HG03135 (cell line): ENCODE measurements around the gene NFIX.

Experiments
- ATAC-seq: cut with Tn5 transposase; IDR thresholded peaks from one replicate; pipeline ENCODE4 v1.9.1; 2021; ENCODE audit warnings: mild to moderate bottlenecking, moderate library complexity; ENCODE audit not compliant: unreplicated experiment

The NFIX gene

DNA sequence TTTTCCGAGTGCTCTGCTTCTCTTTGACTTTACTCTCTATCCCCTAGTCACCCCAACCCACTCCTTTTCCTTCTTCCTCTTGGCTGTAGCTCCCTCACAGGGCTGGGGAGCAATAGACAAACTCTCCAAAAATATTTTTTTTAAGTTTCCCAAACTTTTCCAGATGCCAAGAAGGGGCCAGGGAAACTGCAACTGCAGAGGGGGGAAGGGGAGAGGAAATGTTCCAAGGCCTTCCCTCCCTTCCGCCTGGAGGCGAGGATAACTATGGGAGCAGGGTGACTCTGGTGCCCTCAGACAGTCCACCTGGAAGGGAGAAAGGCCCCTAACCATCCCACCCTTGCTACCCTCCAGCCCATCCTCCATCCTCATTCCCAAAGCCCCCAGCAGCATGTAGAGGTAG lies 58.0 kb downstream of the NFIX start:
- no peak for ATAC-seq

GRCh38 chr19:13053761-13054625 lies 58.7 kb downstream of the NFIX start:
- ATAC-seq: no peak

DNA sequence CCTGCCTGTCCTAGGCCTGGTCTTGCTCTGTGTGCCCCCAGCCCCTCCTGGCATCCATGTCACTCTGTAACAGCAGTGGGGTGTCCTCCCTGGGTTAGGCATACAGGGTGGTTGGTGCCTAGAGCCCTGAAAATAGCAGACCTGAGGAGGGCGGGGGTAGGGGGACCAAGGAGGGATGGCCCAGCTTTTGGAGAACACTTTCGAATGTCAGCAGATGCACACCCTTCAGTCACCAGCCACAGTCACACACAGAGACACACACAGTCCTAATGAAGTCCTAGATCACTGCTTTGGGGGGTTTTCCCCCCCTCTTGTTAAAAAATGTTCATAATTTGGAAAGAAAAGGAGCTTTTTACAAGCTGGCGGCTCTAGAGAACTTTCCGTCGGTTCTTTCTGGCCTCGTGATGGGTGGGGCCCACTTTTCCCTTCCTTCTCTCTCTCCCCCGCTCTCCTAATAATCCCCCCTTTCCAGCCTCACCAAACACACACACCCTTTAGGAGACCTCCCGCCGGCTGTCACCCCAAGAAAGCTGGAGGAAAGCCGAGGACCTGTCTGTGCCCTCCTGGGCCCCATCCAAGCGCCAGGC lies 59.4 kb downstream of the NFIX start:
- no peak for ATAC-seq

- ATAC-seq: no peak
These were observed 60.2 kb downstream of the NFIX start for GRCh38 chr19:13055213-13056051.

- no peak for ATAC-seq
These were observed 60.9 kb downstream of the NFIX start for GRCh38 chr19:13056052-13056660.

DNA sequence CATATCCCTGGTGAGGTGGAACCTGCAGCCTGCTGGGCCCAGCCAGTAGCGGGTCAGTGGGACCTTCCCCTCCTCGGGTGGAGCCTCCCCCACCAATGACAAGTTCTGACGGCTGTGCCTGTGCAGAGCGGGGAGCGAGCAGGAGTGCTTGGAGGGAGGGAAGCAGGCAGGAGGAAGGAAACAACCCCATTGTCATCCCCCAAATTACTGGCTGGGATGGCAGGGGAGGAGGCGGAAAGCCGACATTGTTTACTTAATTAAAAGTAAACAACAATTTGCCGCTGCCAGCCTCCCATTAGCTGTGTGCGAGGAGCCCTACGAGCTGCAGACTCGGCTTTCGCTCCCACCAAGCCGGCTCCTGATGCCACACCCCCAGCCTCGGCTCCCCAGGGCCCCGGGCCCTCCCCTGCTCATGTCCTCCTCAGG lies 61.9 kb downstream of the NFIX start:
- ATAC-seq: no peak

GRCh38 chr19:13057744-13058143 lies 62.5 kb downstream of the NFIX start:
- ATAC-seq: no peak

DNA sequence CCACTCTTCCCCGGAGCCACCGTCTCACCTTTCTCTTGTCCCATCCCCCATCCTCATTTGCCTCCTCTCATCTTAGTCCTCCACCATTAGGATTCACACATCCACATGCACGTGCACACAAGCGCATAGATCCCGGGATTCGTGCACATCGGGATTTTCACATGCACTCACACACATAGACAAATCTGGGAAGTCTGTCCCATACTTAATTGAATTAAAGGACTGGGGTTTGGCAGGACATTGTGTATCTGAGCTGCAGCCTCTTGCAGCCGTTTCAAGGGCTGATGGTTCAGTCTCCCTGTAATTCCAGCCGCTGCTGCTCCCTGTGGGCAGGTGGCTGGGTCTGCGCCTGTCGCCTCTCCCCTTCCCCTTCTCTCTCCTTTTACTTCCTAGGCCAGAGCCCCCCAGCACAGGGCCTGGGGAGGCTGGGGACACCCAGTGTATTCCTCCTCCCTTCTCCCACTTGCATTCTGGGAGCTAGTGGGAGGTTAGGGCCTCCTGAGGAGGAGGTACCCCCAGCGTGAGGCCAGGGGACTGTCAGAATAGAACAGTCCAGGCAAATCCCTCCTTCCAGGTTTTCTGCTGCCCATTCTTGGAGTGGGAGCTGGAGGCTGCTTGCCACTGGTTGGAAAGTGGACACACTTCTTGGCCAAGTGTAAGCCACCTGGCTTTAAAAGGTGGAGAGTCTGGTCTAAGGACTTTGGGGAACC lies 63.8 kb downstream of the NFIX start:
- no peak for ATAC-seq

DNA sequence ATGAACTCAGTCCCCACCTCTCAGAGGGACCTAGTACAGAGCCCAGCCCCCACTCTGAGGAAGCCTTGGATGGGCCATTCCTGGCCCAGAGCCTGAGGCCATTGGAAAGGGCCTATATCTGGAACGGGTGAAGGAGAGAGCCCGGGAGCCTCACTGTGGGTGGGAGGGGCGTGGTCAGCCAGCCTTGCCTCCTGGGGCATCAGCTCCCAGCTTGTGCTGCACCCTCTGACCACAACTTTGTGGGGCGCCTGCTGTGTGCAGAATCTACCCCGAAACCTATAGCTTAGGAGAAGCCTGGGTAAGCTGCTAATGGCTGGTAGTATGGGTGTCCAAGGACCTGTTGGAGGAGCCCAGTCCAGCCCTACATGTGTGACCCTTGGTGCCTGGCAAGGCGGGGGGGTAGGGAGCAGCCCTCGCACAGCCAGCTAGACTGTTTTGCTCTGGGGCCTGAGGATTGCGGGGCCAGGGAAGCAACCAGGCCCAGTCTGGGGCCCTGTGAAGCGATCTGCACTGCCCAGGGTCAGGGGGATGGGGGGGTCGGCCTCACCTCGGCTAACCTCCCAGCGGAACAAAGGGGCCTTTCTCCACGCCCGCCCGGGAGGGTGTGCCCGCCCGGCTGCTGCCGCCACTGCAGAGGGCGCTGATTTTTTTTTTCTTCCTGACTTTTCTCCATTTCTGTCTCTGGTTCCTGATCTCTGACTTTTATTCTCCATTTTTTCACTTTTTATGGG lies 65.1 kb downstream of the NFIX start:
- no peak for ATAC-seq

- ATAC-seq: no peak
These were observed 66.0 kb downstream of the NFIX start for GRCh38 chr19:13060964-13061927.

DNA sequence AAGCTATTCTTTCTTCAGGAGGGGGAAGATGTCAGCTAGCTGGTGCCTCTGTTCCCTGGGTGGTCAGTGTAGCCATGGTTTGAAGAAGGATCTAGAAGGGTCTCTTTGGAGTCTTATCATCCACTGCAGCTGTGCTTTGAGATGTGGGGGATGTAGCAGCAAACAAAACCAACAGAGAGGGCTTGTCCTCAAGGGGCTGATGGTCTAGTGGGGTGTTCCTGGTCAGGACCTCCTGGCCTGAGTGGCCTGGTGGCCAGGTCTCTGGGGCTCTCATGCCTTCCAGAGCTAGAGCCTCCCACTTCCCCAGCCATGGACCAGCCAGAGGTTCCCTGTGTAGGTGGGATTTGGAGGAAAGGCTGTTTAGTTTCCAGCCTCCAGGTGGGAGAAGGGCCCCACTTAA lies 67.0 kb downstream of the NFIX start:
- ATAC-seq: no peak

DNA sequence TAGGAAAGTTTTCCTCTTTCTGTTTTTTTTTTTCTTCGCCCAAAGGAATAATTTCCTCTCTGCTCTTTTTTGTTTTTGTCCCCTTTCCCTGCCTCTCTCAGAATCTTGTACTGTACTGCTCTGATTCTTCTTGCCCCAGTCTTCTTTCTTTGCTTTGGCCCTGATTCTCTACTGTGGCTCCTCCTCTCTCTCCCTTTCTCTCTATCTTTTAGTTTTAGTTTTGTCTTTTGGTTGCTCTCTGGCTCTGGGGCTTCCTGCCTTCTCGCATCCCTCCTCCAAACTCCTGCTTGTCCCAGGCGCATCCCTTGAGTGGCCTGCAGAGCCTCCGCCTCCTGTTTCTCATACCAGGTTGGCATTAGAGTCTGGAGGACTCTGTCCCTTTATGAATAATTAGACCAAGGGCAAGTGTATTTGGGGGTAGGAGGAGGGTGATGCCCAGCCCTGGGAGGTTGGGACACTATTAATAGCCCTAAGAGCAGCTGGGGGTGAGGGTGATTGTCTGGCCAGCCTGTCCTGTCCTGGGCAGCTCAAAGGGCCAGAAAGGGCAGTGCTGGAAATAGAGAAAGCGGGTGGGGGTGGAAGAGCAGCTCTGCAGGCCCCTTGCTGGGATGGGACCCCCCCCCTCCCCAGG lies 68.3 kb downstream of the NFIX start:
- no peak for ATAC-seq

DNA sequence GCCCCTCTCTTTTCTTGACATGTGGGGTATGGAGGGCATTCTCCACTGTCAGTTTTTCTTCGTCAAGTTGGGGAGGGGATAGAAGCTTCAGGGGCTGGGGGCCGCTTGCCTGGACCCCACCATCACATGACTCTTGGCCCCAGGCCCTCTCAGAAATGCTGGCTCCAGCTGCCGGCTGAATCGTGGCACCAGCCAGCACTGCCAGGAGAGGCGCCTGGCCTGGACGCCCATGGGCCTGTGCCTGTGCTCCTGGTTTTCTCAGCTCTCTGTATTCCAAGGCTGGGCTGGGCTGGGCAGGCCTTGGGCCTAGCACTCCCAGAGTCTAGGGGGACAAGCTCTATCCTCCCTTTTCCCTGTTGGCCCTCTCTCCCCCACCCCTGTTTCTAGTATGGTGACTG lies 68.8 kb downstream of the NFIX start:
- no peak for ATAC-seq

GRCh38 chr19:13066226-13066625 lies 71.0 kb downstream of the NFIX start:
- no peak for ATAC-seq

DNA sequence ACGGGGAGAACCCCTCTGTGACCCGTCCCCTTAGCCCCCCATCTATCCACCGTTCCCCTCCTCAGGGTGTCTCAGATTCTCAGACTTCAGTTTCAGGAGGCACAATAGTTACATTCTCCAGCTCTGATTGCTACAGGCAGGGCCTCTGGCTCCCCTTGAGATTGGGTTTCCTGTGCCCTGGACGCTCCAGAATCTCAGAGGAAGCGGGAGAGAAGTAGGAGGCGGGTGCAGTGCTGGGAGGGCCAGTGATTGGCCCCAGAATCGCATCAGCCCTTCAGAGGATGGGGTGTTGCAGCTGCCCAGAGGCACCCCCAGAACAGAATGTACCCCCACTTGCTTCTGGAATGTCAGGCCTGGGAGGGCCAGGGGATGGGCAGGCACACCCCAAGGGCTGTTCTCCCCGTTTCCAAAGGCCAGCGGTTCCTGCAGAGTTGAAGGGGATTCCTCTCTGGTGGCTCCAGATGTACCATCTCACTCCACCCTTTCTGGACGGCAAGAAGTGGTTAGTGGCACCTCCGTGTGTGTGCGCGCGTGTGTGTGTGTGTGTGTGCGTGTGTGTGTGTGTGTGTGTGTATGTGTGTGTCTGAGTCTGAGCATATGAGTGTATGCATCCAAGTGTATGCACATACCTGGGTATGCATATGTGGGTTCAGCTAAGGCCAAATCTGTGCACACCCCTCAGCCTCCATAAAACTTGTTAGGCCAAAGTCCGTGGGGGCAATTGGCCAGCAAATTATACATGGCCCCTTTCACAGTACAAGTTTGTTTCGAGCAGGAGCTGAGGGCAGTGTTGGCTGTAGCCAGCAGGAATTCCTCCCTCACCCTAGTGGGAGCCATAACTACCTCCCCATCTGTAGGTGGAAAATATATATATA lies 71.9 kb downstream of the NFIX start:
- no peak for ATAC-seq

DNA sequence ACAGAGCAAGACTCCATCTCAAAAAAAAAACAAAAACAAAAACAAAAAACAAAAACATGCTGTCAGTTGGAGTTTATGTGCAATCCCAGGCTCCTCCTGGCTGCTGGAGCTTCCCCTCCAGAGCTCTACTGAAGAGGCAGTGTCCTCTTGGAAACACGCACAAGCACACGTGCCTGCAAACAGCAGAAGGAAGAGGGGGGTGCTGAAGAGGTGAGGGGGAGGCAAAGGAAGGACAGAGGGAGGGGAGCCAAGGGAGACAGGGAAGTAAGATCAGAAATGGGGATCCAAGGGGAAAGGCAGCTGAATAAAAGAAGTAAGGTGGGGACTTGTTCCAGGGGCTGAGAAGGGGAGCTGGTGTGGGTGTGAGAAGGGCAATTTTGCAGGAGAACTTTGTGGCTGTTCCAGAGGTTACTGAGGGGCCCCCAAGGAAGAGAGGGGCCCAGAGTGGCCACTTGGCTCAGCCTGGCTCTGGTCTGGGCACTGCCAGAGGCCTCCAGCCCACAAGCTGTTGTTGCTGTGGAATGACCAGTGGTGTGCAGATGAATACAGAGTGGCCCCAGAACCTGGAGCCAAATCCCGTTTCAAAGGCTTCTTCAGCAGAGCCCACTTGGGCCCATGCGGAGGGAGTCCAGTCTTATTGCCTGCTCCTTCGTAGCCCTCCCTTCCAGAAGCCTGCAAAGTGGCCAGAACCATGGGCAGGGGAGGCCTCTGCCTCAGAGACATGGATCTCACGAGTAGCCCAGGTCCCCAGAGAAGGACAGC lies 73.0 kb downstream of the NFIX start:
- no peak for ATAC-seq
